ENCODE measurements around the gene KATNA1. TPM values are rescaled to one million over a fixed set of nuclear protein-coding genes. Genes with fewer than 3 reads are reported as not detected.
"Not testable (repeated sequence)": the region's sequence is repeated elsewhere in the genome, so short reads cannot be mapped to it uniquely, and the experiment has no call there.

The KATNA1 gene
- total and polyA plus RNA-seq, 4 donors: 14.6 to 25.0 (median 16.7) TPM

DNA sequence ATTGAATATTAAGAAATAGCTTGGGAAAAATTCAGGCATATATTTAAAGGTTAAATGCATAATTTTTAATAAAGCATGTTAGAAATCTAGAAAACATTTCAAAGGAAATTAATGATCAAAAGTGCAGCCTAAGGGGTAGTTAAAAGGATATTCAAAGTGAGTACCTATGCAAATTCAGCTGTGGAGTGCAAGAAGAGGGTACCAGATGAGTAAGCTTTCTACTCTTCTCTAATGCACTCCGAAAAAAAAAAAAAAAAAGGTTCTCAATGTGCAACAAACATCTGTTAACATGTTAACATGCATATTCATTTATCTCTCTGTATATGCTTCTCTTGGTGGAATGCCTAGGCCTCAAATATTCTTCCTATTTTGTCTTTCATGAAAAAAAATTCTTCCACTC lies 32.0 kb upstream of the KATNA1 start:
- Histone ChIP-seq H3K9me3 (ENCODE audit: control insufficient read depth, insufficient read depth, low read length) (no peaks in the 10 kb centered on the region), H3K4me3 (ENCODE audit: low read depth, low read length) (no peak overlapping the region), H3K4me1 (ENCODE audit: control insufficient read depth, insufficient read depth, low read length) (no peaks in the 10 kb centered on the region), H3K27me3 (ENCODE audit: control insufficient read depth, insufficient read depth, low read length) (no peaks in the 10 kb centered on the region), H3K27ac (ENCODE audit: low read depth, low read length) (no peak overlapping the region), H3K36me3 (ENCODE audit: control insufficient read depth, insufficient read depth, low read length) (peaks cover 26% of the 10 kb centered on the region)
- peak in 1 of 6 donors; percentile 9 for DNase-seq (ENCODE audit: low read depth in 4 of 6, low spot score in 6 of 6)
- WGBS (ENCODE audit: insufficient coverage): no CpG with 5 or more reads among the region's 1 CpG

DNA sequence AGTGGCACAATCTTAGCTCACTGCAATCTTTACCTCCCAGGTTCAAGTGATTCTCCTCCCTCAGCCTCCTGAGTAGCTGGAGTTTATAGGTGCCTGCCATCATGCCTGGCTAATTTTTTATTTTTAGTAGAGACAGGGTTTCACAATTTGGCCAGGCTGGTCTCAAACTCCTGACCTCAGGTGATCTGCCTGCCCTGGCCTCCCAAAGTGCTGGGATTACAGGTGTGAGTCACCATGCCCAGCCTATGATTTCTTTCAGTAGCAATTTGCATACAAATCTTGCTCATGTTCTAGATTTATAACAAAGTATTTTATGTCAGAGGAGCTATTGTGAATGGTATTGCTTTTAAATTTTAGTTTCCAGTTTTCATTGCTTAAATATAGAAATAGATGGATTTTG lies 23.8 kb upstream of the KATNA1 start:
- not testable (repeated sequence) for H3K4me3 ChIP-seq (ENCODE audit: low read depth, low read length)

DNA sequence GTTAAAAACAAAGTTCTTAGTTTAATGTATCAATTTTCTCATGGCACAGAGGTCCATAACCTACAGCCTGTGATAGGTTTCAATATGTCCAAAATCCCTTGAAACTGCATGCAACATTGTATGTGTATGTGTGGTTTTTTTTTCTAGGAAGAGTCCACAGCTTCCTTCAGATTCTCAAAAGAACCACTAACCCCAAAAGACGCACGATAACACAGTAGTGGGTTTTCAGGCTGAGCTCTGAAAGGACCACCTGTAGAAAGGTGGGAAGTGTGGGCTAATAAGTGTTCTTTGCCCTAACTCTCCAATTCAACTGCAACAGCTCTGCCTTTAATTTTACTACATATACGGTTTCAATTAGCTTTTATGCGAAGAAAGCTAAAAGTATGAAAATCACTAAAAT lies 11.5 kb upstream of the KATNA1 start:
- peaks cover 23% of the 10 kb centered on the region for H3K36me3 ChIP-seq (ENCODE audit: control insufficient read depth, insufficient read depth, low read length)
- H3K4me3 ChIP-seq (ENCODE audit: low read depth, low read length): no peak overlapping the region
- WGBS (ENCODE audit: insufficient coverage): no CpG with 5 or more reads among the region's 4 CpGs
- no peaks in the 10 kb centered on the region for H3K9me3 ChIP-seq (ENCODE audit: control insufficient read depth, insufficient read depth, low read length)
- H3K4me1 ChIP-seq (ENCODE audit: control insufficient read depth, insufficient read depth, low read length): no peaks in the 10 kb centered on the region
- no peaks in the 10 kb centered on the region for H3K27me3 ChIP-seq (ENCODE audit: control insufficient read depth, insufficient read depth, low read length)
- DNase-seq (ENCODE audit: low read depth in 4 of 6, low spot score in 6 of 6): no peak
- no peak overlapping the region for H3K27ac ChIP-seq (ENCODE audit: low read depth, low read length)

More for the DNA sequence above, 23.8 kb upstream of the KATNA1 start:
- not testable (repeated sequence) for H3K27me3 ChIP-seq (ENCODE audit: control insufficient read depth, insufficient read depth, low read length); H3K27ac ChIP-seq (ENCODE audit: low read depth, low read length); H3K9me3 ChIP-seq (ENCODE audit: control insufficient read depth, insufficient read depth, low read length); DNase-seq (ENCODE audit: low read depth in 4 of 6, low spot score in 6 of 6); H3K4me1 ChIP-seq (ENCODE audit: control insufficient read depth, insufficient read depth, low read length)
- H3K36me3 ChIP-seq (ENCODE audit: control insufficient read depth, insufficient read depth, low read length): peaks cover 48% of the 10 kb centered on the region

DNA sequence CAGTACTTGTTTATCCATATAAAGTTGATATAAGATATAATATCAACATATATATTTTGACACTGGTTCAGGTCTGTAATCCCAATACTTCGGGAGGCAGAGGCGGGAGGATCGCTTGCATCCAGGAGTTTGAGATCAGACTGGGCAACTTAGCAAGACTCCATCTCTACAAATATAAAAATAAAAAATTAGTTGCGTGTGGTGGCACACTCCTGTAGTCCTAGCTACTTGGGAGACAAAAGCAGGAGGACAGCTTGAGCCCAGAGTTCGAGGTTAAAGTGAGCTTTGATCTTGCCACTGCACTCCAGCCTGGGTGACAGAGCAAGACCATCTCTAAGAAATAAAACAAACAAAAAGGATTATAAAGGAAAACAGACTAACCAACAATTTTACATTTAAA lies 8.9 kb upstream of the KATNA1 start:
- Histone ChIP-seq H3K4me3 (ENCODE audit: low read depth, low read length) (no peak overlapping the region), H3K4me1 (ENCODE audit: control insufficient read depth, insufficient read depth, low read length) (no peaks in the 10 kb centered on the region), H3K27ac (ENCODE audit: low read depth, low read length) (no peak overlapping the region), H3K36me3 (ENCODE audit: control insufficient read depth, insufficient read depth, low read length) (peaks cover 4% of the 10 kb centered on the region), H3K9me3 (ENCODE audit: control insufficient read depth, insufficient read depth, low read length) (no peaks in the 10 kb centered on the region), H3K27me3 (ENCODE audit: control insufficient read depth, insufficient read depth, low read length) (no peaks in the 10 kb centered on the region)
- WGBS (ENCODE audit: insufficient coverage): no CpG with 5 or more reads among the region's 5 CpGs
- no peak for DNase-seq (ENCODE audit: low read depth in 4 of 6, low spot score in 6 of 6)

DNA sequence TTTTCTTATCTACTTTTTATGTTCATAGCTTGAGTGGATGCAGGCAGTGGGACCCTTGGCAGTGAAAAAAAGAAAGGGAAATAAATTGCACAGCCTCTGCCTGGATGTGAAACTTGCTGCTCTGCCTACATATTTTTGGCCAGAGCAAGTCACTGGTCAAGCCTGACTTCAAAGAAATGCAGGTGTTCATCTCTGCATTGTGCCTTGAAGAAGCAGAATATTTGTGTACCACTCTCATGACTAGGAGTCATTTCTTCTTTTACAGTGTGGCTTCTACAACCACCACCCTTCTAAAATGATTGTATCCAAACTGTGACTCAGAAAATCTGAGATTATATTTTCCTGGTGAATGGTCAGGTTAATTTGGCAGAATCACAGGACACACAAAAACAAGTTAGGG lies 2.5 kb upstream of the KATNA1 start:
- DNase-seq (ENCODE audit: low read depth in 4 of 6, low spot score in 6 of 6): no peak
- H3K4me3 ChIP-seq (ENCODE audit: low read depth, low read length): no peak overlapping the region
- no peak overlapping the region for H3K27ac ChIP-seq (ENCODE audit: low read depth, low read length)
- peaks cover 8% of the 10 kb centered on the region for H3K4me1 ChIP-seq (ENCODE audit: control insufficient read depth, insufficient read depth, low read length)
- H3K36me3 ChIP-seq (ENCODE audit: control insufficient read depth, insufficient read depth, low read length): no peaks in the 10 kb centered on the region
- H3K27me3 ChIP-seq (ENCODE audit: control insufficient read depth, insufficient read depth, low read length): no peaks in the 10 kb centered on the region
- no peaks in the 10 kb centered on the region for H3K9me3 ChIP-seq (ENCODE audit: control insufficient read depth, insufficient read depth, low read length)

DNA sequence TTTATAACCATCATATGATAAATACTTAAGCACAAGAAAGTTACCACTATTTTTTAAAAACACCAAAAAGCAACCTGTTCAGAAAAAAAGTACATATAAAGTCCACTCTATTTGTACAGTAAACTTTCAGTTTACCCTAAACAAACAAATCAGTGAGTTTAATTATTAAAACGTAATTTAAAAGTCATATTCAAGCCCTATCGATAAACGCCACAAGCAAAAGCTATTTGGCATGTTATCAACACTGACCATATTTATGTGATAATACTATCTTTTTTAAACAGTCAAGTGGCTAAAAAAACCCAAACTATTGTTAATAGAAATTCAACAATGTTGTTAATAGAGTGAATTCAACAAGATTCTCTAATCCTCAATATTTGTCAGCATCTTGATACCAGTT lies 1.9 kb downstream of the KATNA1 start:
- no peaks in the 10 kb centered on the region for H3K27me3 ChIP-seq (ENCODE audit: control insufficient read depth, insufficient read depth, low read length)
- WGBS (ENCODE audit: insufficient coverage): no CpG with 5 or more reads among the region's 3 CpGs
- peaks cover 8% of the 10 kb centered on the region for H3K4me1 ChIP-seq (ENCODE audit: control insufficient read depth, insufficient read depth, low read length)
- no peak for DNase-seq (ENCODE audit: low read depth in 4 of 6, low spot score in 6 of 6)
- H3K4me3 ChIP-seq (ENCODE audit: low read depth, low read length): peak overlapping the region; percentile 93
- no peaks in the 10 kb centered on the region for H3K36me3 ChIP-seq (ENCODE audit: control insufficient read depth, insufficient read depth, low read length)
- H3K27ac ChIP-seq (ENCODE audit: low read depth, low read length): no peak overlapping the region
- H3K9me3 ChIP-seq (ENCODE audit: control insufficient read depth, insufficient read depth, low read length): no peaks in the 10 kb centered on the region

DNA sequence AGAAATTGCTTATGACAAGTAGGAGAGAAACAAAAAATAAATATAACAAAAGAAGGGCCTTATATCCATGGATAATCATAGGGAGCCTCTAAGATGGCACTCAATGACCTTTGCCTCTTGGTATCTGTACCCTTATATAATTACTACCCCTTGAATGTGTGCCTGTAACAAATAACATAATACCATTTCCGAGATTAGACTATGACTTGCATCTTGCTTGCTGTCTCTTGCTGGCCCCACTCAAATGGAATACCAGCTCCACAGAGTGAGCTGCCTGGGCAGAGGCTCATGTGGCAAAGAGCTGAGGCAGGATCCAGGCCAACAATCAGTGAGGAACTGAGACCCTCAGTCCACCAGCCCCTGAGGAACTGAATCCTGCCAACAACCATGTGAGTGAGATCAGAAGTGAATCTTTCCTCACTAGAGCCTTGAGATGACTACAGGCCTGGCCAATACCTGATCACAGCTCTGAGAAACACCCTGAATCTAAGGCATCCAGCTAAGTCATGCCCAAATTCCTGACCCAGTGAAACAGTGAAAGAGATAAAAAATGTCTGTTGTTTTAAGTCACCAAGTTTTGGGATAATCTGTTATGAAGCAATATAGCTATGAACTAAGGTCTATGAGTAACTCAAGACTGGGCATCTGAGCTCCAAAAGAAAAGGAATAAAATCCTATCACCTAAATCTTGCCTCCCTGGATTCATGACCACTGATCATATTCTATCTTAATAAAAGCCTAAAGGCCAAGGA lies 5.5 kb downstream of the KATNA1 start:
- Histone ChIP-seq H3K9me3 (ENCODE audit: control insufficient read depth, insufficient read depth, low read length) (no peaks in the 10 kb centered on the region), H3K36me3 (ENCODE audit: control insufficient read depth, insufficient read depth, low read length) (no peaks in the 10 kb centered on the region), H3K27me3 (ENCODE audit: control insufficient read depth, insufficient read depth, low read length) (no peaks in the 10 kb centered on the region), H3K27ac (ENCODE audit: low read depth, low read length) (no peak overlapping the region), H3K4me1 (ENCODE audit: control insufficient read depth, insufficient read depth, low read length) (peaks cover 4% of the 10 kb centered on the region), H3K4me3 (ENCODE audit: low read depth, low read length) (no peak overlapping the region)
- no peak for DNase-seq (ENCODE audit: low read depth in 4 of 6, low spot score in 6 of 6)
- 100% methylated on average over 1 of the region's 1 CpG for WGBS (ENCODE audit: insufficient coverage)

DNA sequence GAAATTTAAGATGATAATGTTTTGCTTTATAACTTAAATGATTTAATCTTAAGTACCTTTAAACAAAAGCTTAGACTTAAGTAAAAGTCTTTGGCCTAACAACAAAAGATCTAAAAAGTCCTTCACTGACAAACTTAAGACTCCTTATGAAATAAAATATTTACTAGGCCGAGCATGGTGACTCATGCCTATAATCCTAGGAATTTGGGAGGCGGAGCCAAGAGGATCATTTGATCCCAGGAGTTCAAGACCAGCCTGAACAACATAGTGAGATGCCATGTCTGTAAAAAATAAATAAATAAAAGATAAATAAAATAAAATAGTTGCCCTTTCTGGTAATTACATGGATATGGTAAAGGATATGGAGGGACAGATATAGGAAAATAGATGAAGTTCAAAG lies 12.4 kb downstream of the KATNA1 start:
- H3K9me3 ChIP-seq (ENCODE audit: control insufficient read depth, insufficient read depth, low read length): no peaks in the 10 kb centered on the region
- peaks cover 9% of the 10 kb centered on the region for H3K36me3 ChIP-seq (ENCODE audit: control insufficient read depth, insufficient read depth, low read length)
- no peak overlapping the region for H3K27ac ChIP-seq (ENCODE audit: low read depth, low read length)
- no peaks in the 10 kb centered on the region for H3K27me3 ChIP-seq (ENCODE audit: control insufficient read depth, insufficient read depth, low read length)
- no peaks in the 10 kb centered on the region for H3K4me1 ChIP-seq (ENCODE audit: control insufficient read depth, insufficient read depth, low read length)
- no peak for DNase-seq (ENCODE audit: low read depth in 4 of 6, low spot score in 6 of 6)
- whole genome bisulfite sequencing (ENCODE audit: insufficient coverage): no CpG with 5 or more reads among the region's 2 CpGs
- H3K4me3 ChIP-seq (ENCODE audit: low read depth, low read length): no peak overlapping the region

DNA sequence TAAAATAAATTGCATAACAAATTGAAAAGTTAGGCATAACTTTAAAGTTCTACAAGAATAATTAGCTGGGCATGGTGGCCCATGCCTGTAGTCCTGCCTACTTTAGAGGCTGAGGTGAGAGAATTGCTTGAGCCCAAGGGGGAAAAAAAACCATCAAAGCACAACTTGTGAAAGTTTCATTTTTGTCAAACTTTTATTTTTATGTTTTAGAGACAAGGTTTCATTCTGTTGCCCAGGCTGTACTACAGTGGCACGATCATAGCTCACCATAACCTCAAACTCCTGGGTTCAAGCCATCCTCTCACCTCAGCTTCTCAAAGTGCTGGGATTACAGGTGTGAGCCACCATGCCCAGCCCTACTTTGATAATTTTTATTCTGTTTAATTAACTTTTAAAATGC lies 14.2 kb downstream of the KATNA1 start:
- H3K4me1 ChIP-seq (ENCODE audit: control insufficient read depth, insufficient read depth, low read length): no peaks in the 10 kb centered on the region
- H3K36me3 ChIP-seq (ENCODE audit: control insufficient read depth, insufficient read depth, low read length): peaks cover 9% of the 10 kb centered on the region
- no peak for DNase-seq (ENCODE audit: low read depth in 4 of 6, low spot score in 6 of 6)
- no peaks in the 10 kb centered on the region for H3K9me3 ChIP-seq (ENCODE audit: control insufficient read depth, insufficient read depth, low read length)
- H3K4me3 ChIP-seq (ENCODE audit: low read depth, low read length): no peak overlapping the region
- H3K27me3 ChIP-seq (ENCODE audit: control insufficient read depth, insufficient read depth, low read length): no peaks in the 10 kb centered on the region
- WGBS (ENCODE audit: insufficient coverage): no CpG with 5 or more reads among the region's 1 CpG
- H3K27ac ChIP-seq (ENCODE audit: low read depth, low read length): no peak overlapping the region

DNA sequence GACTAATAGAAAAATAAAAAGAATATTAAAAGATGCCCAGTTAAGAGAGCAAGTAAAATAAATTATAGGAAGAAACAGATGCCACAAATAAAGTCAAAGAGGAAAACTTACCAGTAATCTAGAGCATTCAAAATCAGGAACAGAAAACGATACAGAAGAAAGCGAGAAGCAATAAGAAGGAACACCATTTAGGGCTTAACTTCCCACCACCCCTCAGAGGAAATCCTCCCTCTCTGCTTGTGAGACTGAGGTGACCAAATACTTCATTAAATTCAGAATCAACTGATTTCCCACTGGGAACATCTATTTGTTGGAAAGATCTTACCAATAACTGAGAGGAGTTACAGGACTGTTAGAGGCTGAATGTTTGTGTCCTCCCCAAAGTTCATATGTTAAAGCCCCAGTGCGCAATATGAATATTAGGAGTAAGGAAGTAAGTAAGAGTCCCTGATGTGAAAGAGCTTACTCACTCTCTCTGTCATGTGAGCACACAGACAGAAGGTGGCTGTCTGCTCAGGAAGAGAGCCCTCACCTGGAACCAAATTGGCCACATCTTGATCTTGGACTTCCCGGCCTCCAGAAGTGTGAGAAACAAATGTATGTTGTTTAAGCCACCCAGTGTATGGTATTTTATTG lies 19.5 kb downstream of the KATNA1 start:
- no peaks in the 10 kb centered on the region for H3K4me1 ChIP-seq (ENCODE audit: control insufficient read depth, insufficient read depth, low read length)
- no CpG with 5 or more reads among the region's 4 CpGs for WGBS (ENCODE audit: insufficient coverage)
- peaks cover 14% of the 10 kb centered on the region for H3K36me3 ChIP-seq (ENCODE audit: control insufficient read depth, insufficient read depth, low read length)

More for the DNA sequence above, 19.5 kb downstream of the KATNA1 start:
- Histone ChIP-seq H3K27ac (ENCODE audit: low read depth, low read length) (no peak overlapping the region), H3K4me3 (ENCODE audit: low read depth, low read length) (no peak overlapping the region), H3K9me3 (ENCODE audit: control insufficient read depth, insufficient read depth, low read length) (no peaks in the 10 kb centered on the region), H3K27me3 (ENCODE audit: control insufficient read depth, insufficient read depth, low read length) (no peaks in the 10 kb centered on the region)
- no peak for DNase-seq (ENCODE audit: low read depth in 4 of 6, low spot score in 6 of 6)
